ENCODE data around the gene EPN3.

The EPN3 gene

GRCh38 chr17:50532452-50533024, at the start of gene EPN3:
Gene EPN3, plus strand, starts transcription at chr17:50532735. Its CDS starts 3,822 bp downstream, at chr17:50536557.
- peaks cover 41% of the 10 kb centered on the region for H3K27me3 ChIP-seq (replicated peaks; ENCODE audit: control insufficient read depth, insufficient read depth, low read length)
- H3K9me3 ChIP-seq (ENCODE audit: control insufficient read depth, low read length) = no peaks in the 10 kb centered on the region
- peak within 1 kb of the TSS; percentile 15 for H3K4me3 ChIP-seq (ENCODE audit: low read length)
- H3K9ac ChIP-seq (ENCODE audit: low read length) = no peak within 1 kb of the TSS
- no peak for DNase-seq (ENCODE audit: low read depth)
- H3K36me3 ChIP-seq (ENCODE audit: control insufficient read depth, insufficient read depth, low read length, severe bottlenecking) = no peaks in the 10 kb centered on the region
- H3K4me1 ChIP-seq (ENCODE audit: control insufficient read depth, insufficient read depth, low read length) = peaks cover 19% of the 10 kb centered on the region

DNA sequence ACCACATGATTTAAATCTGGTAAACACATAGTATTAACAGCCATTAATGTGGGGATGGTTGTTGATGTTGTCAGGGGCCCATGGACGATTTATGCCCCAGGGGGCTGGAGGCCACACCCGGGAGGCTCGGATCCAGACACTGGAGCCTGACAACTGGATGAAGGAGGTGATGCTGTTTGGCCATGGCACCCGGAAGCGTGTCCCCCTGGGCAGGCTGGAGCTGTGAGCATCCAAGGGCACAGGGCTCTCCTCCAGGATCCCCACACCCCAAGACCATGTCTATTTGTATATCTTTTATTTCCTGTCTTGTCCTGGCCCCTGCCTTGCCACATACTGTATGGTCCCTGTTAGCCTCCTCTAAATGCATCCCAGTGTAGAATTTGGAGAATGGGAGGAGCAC, 49.3 kb upstream of the EPN3 start:
- no peak for DNase-seq (ENCODE audit: low read depth)
- Histone ChIP-seq H3K9ac (ENCODE audit: low read length) (peak overlapping the region; percentile 57), H3K4me1 (ENCODE audit: control insufficient read depth, insufficient read depth, low read length) (peaks cover 42% of the 10 kb centered on the region), H3K9me3 (ENCODE audit: control insufficient read depth, low read length) (no peaks in the 10 kb centered on the region), H3K36me3 (ENCODE audit: control insufficient read depth, insufficient read depth, low read length, severe bottlenecking) (peaks cover 44% of the 10 kb centered on the region), H3K27me3 (replicated peaks; ENCODE audit: control insufficient read depth, insufficient read depth, low read length) (no peaks in the 10 kb centered on the region), H3K4me3 (ENCODE audit: low read length) (no peak overlapping the region)

DNA sequence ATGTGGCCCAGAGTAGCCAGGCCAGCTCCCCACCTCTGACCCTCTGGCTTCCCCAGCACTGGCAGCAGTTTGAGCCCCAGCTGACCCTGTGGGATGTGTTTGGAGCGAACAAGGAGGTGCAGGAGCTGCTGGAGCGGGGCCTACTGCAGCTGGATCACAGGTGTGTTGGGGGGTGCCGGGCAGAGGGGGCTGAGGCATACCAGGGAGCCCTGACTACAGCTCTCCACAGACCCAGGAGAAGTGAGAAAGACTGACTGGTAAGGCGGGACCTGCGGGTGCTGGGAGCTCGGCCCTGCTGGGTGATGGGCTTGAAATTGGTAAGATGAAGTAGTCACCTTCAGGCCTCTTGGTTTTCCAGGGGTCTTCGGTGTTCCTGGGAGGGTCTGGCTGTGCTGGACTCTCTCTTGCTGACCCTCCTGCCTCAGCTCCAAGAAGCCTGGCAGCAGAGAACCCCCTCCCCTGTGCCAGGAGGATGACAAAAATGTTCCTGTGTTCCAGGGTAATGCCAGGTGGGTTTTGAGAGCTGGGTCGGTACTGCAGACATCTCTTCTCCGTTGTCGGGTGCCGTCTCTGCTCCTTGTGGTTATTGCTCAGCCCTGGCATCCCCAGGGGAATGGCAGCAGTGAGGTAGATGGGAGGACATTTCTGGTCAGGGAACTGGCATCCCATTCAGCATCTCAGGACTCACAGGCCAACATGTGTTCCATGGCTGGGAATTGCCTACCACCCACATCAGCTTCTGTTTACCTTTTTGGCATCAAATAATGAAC, 48.0 kb upstream of the EPN3 start:
- peak overlapping the region; percentile 57 for H3K9ac ChIP-seq (ENCODE audit: low read length)
- peaks cover 44% of the 10 kb centered on the region for H3K36me3 ChIP-seq (ENCODE audit: control insufficient read depth, insufficient read depth, low read length, severe bottlenecking)
- no peak overlapping the region for H3K4me3 ChIP-seq (ENCODE audit: low read length)
- no peaks in the 10 kb centered on the region for H3K9me3 ChIP-seq (ENCODE audit: control insufficient read depth, low read length)
- no peak for DNase-seq (ENCODE audit: low read depth)
- H3K27me3 ChIP-seq (replicated peaks; ENCODE audit: control insufficient read depth, insufficient read depth, low read length) = no peaks in the 10 kb centered on the region
- H3K4me1 ChIP-seq (ENCODE audit: control insufficient read depth, insufficient read depth, low read length) = peaks cover 39% of the 10 kb centered on the region

DNA sequence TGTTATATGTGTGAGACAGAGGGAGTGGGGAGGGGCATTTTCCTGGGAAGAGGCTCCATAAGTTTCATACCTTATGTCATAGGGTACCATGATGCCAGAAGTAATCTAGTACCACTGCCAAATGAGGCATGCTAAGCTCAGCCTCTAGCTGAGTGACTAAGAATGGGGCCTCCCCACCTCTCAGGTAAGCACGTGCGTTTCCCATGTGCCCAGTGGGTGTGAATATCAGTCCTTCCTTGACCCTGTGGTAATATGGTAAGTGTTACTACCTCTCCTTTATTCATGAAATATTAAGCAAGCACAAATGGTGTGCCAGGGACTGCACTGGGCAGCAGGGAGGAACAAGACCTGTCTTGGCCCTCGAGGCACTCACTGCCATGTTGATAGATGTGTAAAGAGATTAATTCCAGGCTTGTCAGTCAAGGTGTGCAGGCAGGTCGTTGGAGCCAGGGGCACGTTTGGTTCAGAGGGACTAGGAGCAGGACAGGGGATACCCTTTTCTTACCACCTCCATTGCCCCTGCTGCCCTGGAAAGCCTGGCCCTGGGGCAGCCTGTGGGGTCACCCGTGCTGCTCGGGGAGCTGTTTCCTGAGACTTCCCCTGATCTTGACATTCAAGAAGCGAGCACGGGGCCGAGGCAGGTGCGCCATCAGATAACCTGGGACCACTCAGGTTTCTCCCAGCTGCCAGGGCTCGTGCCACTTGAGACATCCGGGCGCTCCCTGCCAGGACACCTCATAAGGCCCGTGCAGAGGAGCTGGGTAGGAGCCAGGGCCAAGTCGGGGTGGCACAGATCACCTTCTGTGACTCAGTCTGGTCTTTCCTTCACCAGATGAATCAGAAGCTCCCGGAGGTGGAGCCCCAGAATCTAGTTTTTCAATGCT, 45.1 kb upstream of the EPN3 start:
- H3K9me3 ChIP-seq (ENCODE audit: control insufficient read depth, low read length) = no peaks in the 10 kb centered on the region
- no peak for DNase-seq (ENCODE audit: low read depth)
- H3K4me3 ChIP-seq (ENCODE audit: low read length) = no peak overlapping the region
- H3K36me3 ChIP-seq (ENCODE audit: control insufficient read depth, insufficient read depth, low read length, severe bottlenecking) = peaks cover 40% of the 10 kb centered on the region
- no peaks in the 10 kb centered on the region for H3K27me3 ChIP-seq (replicated peaks; ENCODE audit: control insufficient read depth, insufficient read depth, low read length)
- peaks cover 38% of the 10 kb centered on the region for H3K4me1 ChIP-seq (ENCODE audit: control insufficient read depth, insufficient read depth, low read length)
- H3K9ac ChIP-seq (ENCODE audit: low read length) = no peak overlapping the region

GRCh38 chr17:50488880-50489279, 43.7 kb upstream of the EPN3 start:
- Histone ChIP-seq H3K9ac (ENCODE audit: low read length) (no peak overlapping the region), H3K36me3 (ENCODE audit: control insufficient read depth, insufficient read depth, low read length, severe bottlenecking) (peaks cover 33% of the 10 kb centered on the region), H3K4me3 (ENCODE audit: low read length) (no peak overlapping the region), H3K4me1 (ENCODE audit: control insufficient read depth, insufficient read depth, low read length) (peaks cover 25% of the 10 kb centered on the region), H3K27me3 (replicated peaks; ENCODE audit: control insufficient read depth, insufficient read depth, low read length) (no peaks in the 10 kb centered on the region), H3K9me3 (ENCODE audit: control insufficient read depth, low read length) (no peaks in the 10 kb centered on the region)
- no peak for DNase-seq (ENCODE audit: low read depth)

DNA sequence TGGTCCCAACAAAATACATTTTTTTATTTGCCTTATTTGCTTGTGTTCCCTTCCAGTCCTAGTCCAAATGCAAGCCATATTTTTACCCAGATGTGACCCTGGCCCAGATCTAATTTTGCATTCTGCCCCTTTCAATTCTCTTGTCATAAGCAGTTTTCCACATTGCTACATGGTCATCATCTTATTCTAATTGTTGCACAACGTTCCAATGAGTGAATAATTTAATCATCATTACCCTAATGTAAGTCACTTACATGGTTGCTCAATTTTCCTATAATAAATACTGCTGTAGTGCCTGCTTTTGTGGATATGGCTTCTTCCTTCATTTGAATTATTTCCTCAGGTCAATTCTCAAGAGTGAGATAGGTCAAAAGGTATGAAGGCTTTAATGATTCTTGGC, 41.0 kb upstream of the EPN3 start:
- no peak overlapping the region for H3K4me3 ChIP-seq (ENCODE audit: low read length)
- no peaks in the 10 kb centered on the region for H3K9me3 ChIP-seq (ENCODE audit: control insufficient read depth, low read length)
- no peak for DNase-seq (ENCODE audit: low read depth)
- no peaks in the 10 kb centered on the region for H3K27me3 ChIP-seq (replicated peaks; ENCODE audit: control insufficient read depth, insufficient read depth, low read length)
- H3K9ac ChIP-seq (ENCODE audit: low read length) = no peak overlapping the region
- H3K4me1 ChIP-seq (ENCODE audit: control insufficient read depth, insufficient read depth, low read length) = peaks cover 14% of the 10 kb centered on the region
- peaks cover 8% of the 10 kb centered on the region for H3K36me3 ChIP-seq (ENCODE audit: control insufficient read depth, insufficient read depth, low read length, severe bottlenecking)

GRCh38 chr17:50492214-50492613, 40.3 kb upstream of the EPN3 start:
- no peaks in the 10 kb centered on the region for H3K9me3 ChIP-seq (ENCODE audit: control insufficient read depth, low read length)
- no peak for DNase-seq (ENCODE audit: low read depth)
- peaks cover 14% of the 10 kb centered on the region for H3K4me1 ChIP-seq (ENCODE audit: control insufficient read depth, insufficient read depth, low read length)
- no peak overlapping the region for H3K9ac ChIP-seq (ENCODE audit: low read length)
- no peak overlapping the region for H3K4me3 ChIP-seq (ENCODE audit: low read length)
- peaks cover 4% of the 10 kb centered on the region for H3K36me3 ChIP-seq (ENCODE audit: control insufficient read depth, insufficient read depth, low read length, severe bottlenecking)
- H3K27me3 ChIP-seq (replicated peaks; ENCODE audit: control insufficient read depth, insufficient read depth, low read length) = no peaks in the 10 kb centered on the region

DNA sequence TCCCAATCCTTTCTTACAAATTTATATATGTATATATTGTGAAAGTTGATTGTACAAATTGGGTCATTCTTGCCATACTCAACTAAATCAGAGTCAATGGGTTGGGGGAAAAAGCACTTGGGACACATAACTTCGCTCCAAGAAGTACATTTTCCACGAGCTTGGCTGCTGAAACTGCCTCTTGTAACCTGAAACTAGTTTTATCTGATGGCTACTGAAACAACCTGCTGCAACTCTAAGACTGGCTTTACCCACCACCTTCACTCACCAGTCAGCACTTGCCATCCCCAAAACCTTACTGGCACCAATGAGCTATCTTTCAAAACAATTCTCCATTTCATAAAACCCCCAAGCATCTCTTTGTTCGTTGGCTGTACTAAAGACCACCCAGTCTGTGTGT, 38.8 kb upstream of the EPN3 start:
- peaks cover 14% of the 10 kb centered on the region for H3K4me1 ChIP-seq (ENCODE audit: control insufficient read depth, insufficient read depth, low read length)
- no peaks in the 10 kb centered on the region for H3K9me3 ChIP-seq (ENCODE audit: control insufficient read depth, low read length)
- no peak for DNase-seq (ENCODE audit: low read depth)
- no peak overlapping the region for H3K9ac ChIP-seq (ENCODE audit: low read length)
- H3K4me3 ChIP-seq (ENCODE audit: low read length) = no peak overlapping the region
- H3K36me3 ChIP-seq (ENCODE audit: control insufficient read depth, insufficient read depth, low read length, severe bottlenecking) = no peaks in the 10 kb centered on the region
- H3K27me3 ChIP-seq (replicated peaks; ENCODE audit: control insufficient read depth, insufficient read depth, low read length) = no peaks in the 10 kb centered on the region

- no peak for DNase-seq (ENCODE audit: low read depth)
- no peak overlapping the region for H3K4me3 ChIP-seq (ENCODE audit: low read length)
- H3K9ac ChIP-seq (ENCODE audit: low read length) = no peak overlapping the region
- H3K27me3 ChIP-seq (replicated peaks; ENCODE audit: control insufficient read depth, insufficient read depth, low read length) = no peaks in the 10 kb centered on the region
- peaks cover 14% of the 10 kb centered on the region for H3K4me1 ChIP-seq (ENCODE audit: control insufficient read depth, insufficient read depth, low read length)
- H3K9me3 ChIP-seq (ENCODE audit: control insufficient read depth, low read length) = no peaks in the 10 kb centered on the region
- H3K36me3 ChIP-seq (ENCODE audit: control insufficient read depth, insufficient read depth, low read length, severe bottlenecking) = no peaks in the 10 kb centered on the region
These were observed 37.2 kb upstream of the EPN3 start for GRCh38 chr17:50495217-50495823.

GRCh38 chr17:50495918-50496317, 36.6 kb upstream of the EPN3 start:
- H3K9me3 ChIP-seq (ENCODE audit: control insufficient read depth, low read length) = no peaks in the 10 kb centered on the region
- no peaks in the 10 kb centered on the region for H3K36me3 ChIP-seq (ENCODE audit: control insufficient read depth, insufficient read depth, low read length, severe bottlenecking)
- H3K9ac ChIP-seq (ENCODE audit: low read length) = no peak overlapping the region
- H3K4me3 ChIP-seq (ENCODE audit: low read length) = no peak overlapping the region
- no peaks in the 10 kb centered on the region for H3K27me3 ChIP-seq (replicated peaks; ENCODE audit: control insufficient read depth, insufficient read depth, low read length)
- no peak for DNase-seq (ENCODE audit: low read depth)
- H3K4me1 ChIP-seq (ENCODE audit: control insufficient read depth, insufficient read depth, low read length) = peaks cover 14% of the 10 kb centered on the region

Data from adipocyte (in vitro differentiated cells).